Loucy (cell line): ENCODE data around the gene TP53TG5.

ENCODE experiments used
- EZH2phosphoT487 ChIP-seq: fragments of 200-600 bp; IDR thresholded peaks from 2 replicates; pipeline ENCODE4 v1.6.1; 2018; ENCODE audit warnings: antibody characterized with exemption, mild to moderate bottlenecking, moderate library complexity, borderline replicate concordance
- TF ChIP-seq, protein P1 (sequence below): fragments of 200-600 bp; sonication (generic); conservative IDR thresholded peaks from 2 replicates; pipeline ENCODE4 v1.5.1; 2014; ENCODE audit warnings: mild to moderate bottlenecking, antibody characterized with exemption, low read length

DNA sequence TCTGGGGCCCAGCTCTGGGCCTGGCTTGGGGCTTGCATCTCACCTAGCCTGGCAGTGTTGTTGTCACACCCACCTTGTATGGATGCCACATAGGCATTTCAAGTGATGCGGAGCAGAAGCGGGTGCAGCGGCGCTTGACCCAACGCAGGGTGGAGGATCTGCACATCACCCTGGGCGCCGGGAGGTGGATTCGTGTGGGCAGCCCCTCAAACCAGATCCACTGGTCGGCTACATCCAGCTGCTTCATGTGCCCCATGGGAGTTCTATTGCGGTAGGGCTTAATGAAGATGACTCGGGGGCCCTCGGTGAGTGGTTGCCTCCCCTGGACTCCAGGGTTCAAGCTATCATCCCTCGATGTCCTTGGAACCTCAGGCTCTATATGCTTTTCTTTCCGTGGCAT lies 3.2 kb downstream of the TP53TG5 start:
- TF ChIP-seq, protein P1, sequence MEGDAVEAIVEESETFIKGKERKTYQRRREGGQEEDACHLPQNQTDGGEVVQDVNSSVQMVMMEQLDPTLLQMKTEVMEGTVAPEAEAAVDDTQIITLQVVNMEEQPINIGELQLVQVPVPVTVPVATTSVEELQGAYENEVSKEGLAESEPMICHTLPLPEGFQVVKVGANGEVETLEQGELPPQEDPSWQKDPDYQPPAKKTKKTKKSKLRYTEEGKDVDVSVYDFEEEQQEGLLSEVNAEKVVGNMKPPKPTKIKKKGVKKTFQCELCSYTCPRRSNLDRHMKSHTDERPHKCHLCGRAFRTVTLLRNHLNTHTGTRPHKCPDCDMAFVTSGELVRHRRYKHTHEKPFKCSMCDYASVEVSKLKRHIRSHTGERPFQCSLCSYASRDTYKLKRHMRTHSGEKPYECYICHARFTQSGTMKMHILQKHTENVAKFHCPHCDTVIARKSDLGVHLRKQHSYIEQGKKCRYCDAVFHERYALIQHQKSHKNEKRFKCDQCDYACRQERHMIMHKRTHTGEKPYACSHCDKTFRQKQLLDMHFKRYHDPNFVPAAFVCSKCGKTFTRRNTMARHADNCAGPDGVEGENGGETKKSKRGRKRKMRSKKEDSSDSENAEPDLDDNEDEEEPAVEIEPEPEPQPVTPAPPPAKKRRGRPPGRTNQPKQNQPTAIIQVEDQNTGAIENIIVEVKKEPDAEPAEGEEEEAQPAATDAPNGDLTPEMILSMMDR = no peak
- no peak for TF ChIP-seq EZH2phosphoT487
